K562 (cell line): ENCODE measurements around the gene ATP6V0C. TPM values are rescaled to one million over a fixed set of nuclear protein-coding genes. Genes with fewer than 3 reads are reported as not detected.

Experiments
- ATF2 ChIP-seq: sonication (generic); formaldehyde crosslinking; IDR thresholded peaks from 2 replicates; pipeline ENCODE4 v1.8.1; 2022; ENCODE audit warnings: missing genetic modification reagents
- CBFB ChIP-seq: sonication (generic); formaldehyde crosslinking; IDR thresholded peaks from 2 replicates; pipeline ENCODE4 v1.4.0; 2020; ENCODE audit warnings: mild to moderate bottlenecking, missing genetic modification reagents
- FOXJ2 ChIP-seq: fragments of 200-800 bp; sonication (Bioruptor generic); IDR thresholded peaks from 2 replicates; pipeline ENCODE4 v1.6.1; 2016; ENCODE audit warnings: missing genetic modification characterization, missing compliant biosample characterization
- HCFC1 ChIP-seq: IDR thresholded peaks from 2 replicates; pipeline ENCODE4 v1.6.1; 2012; ENCODE audit warnings: low read depth, low read length, improper control_type of control experiment
- PCBP2 ChIP-seq: fragments of 200-400 bp; formaldehyde crosslinking; IDR thresholded peaks from 2 replicates; pipeline ENCODE4 v1.6.1; 2018; ENCODE audit warnings: low read length, low read depth, mild to moderate bottlenecking, moderate library complexity; ENCODE audit not compliant: poor library complexity, severe bottlenecking
- PHB2 ChIP-seq: fragments of 450-650 bp; IDR thresholded peaks from 2 replicates; pipeline ENCODE4 v1.6.1; 2017; ENCODE audit warnings: low read depth
- POLR2A ChIP-seq: fragments of 450-650 bp; conservative IDR thresholded peaks from 2 replicates; pipeline ENCODE4 v1.6.1; 2016
- POLR2G ChIP-seq: fragments of 200-400 bp; formaldehyde crosslinking; IDR thresholded peaks from 2 replicates; pipeline ENCODE4 v1.6.1; 2017; ENCODE audit warnings: low read depth, mild to moderate bottlenecking, antibody characterized with exemption, low read length, moderate library complexity
- RAD21 ChIP-seq, 2 experiments: fragments of 250-450 bp in 1 of 2; fragments of 450-650 bp in 1 of 2; sonication (Bioruptor Pico) in 1 of 2; formaldehyde crosslinking in 1 of 2; IDR thresholded peaks in 1 of 2; conservative IDR thresholded peaks in 1 of 2; 2 replicates each; pipeline versions ENCODE4 v1.4.0 to v1.8.0; 2020 to 2022; ENCODE audit warnings: mild to moderate bottlenecking in 2 of 2, moderate library complexity in 1 of 2
- SMC3 ChIP-seq: conservative IDR thresholded peaks from 2 replicates; pipeline ENCODE4 v1.6.1; 2011; ENCODE audit warnings: low read depth, low read length, improper control_type of control experiment; ENCODE audit not compliant: insufficient read depth
- YY1 ChIP-seq, 3 experiments: IDR thresholded peaks; 2 replicates each; pipeline ENCODE4 v1.6.1; 2011; ENCODE audit warnings: low read length in 2 of 3, mild to moderate bottlenecking in 2 of 3, moderate library complexity in 2 of 3, borderline replicate concordance in 1 of 3, control low read depth in 1 of 3, low read depth in 1 of 3; ENCODE audit not compliant: insufficient read depth in 3 of 3, insufficient replicate concordance in 2 of 3, control insufficient read depth in 1 of 3, insufficient read length in 1 of 3; ENCODE audit errors: extremely low read depth in 1 of 3
- polyA plus RNA-seq, 8 experiments: library from polyadenylated mRNA; depleted of rRNA in 4 of 8; stranded (reverse) in 5 of 8; unstranded in 3 of 8; fragments of >200 nt; fragmentation: Nextera tagmentation in 2 of 8; fragmentation: Illumina TruSeq in 1 of 8; extraction: Ambion mirVana in 2 of 8; extraction: Trizol in 1 of 8; gene quantifications; 2 replicates each; pipeline versions ENCODE4 v1.2.1 to v1.2.3, GENCODE V29; 2011 to 2014; ENCODE audit warnings: inconsistent platforms in 1 of 8, missing spikeins in 1 of 8
- total RNA-seq, 7 experiments: library from RNA; depleted of rRNA in 6 of 7; stranded (reverse); fragments of >200 nt in 6 of 7; fragmentation: Illumina TruSeq in 2 of 7; extraction: Trizol in 2 of 7; gene quantifications; 2 replicates each; pipeline versions ENCODE4 v1.2.1 to v1.2.3, GENCODE V29; 2011 to 2021; ENCODE audit warnings: low replicate concordance in 1 of 7
- TF ChIP-seq, protein P1 (sequence below): IDR thresholded peaks from 2 replicates; pipeline ENCODE4 v1.6.1; 2011; ENCODE audit warnings: borderline replicate concordance, low read depth, mild to moderate bottlenecking, moderate library complexity, low read length; ENCODE audit not compliant: insufficient read depth, poor library complexity, severe bottlenecking

ATP6V0C gene
- total and polyA plus RNA-seq, 9 of the 15 experiments (the other 6 are each of a cell fraction or from before 2014, with no cell fraction given) = 2.9 to 228 (median 22.7) TPM

DNA sequence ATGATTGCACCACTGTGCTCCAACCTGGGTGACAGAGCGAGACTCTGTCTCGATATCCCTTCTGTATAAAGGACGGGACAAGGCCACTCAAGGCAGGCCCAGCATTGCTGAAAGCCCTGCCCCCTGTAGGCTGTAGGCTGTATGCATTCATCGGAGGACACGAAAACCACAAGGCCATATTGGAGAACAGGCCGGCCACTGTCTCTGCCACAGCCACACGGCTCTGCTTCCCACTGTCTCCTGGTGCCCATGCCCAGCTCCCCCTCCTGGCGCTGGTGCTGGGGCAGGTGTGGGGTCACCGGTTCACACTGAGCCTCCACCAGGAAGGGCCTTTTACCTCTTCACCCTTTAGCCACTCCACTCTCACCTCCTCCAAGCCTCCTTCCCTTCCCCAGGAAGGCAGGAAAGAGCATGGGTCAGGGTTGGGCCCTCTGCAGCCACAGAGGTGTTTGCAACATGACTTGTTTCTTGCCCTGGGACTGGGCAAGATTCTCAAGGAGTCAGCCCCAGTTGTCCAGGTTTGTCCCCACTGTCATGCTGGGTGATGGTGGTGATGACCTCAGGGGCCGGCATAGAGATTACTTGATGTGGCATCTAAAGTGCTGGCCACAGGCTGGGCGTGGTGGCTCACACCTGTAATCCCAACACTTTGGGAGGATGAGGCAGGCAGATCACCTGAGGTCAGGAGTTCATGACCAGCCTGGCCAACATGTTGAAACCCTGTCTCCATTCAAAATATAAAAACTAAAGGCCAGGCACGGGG lies 47.9 kb upstream of the ATP6V0C start (continued):
- no peak for TF ChIP-seq ATF2
- TF ChIP-seq, protein P1, sequence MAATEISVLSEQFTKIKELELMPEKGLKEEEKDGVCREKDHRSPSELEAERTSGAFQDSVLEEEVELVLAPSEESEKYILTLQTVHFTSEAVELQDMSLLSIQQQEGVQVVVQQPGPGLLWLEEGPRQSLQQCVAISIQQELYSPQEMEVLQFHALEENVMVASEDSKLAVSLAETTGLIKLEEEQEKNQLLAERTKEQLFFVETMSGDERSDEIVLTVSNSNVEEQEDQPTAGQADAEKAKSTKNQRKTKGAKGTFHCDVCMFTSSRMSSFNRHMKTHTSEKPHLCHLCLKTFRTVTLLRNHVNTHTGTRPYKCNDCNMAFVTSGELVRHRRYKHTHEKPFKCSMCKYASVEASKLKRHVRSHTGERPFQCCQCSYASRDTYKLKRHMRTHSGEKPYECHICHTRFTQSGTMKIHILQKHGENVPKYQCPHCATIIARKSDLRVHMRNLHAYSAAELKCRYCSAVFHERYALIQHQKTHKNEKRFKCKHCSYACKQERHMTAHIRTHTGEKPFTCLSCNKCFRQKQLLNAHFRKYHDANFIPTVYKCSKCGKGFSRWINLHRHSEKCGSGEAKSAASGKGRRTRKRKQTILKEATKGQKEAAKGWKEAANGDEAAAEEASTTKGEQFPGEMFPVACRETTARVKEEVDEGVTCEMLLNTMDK = peak; percentile 80
- peak in 1 of 2 experiments; percentile 30; a peak in 2 of 4 replicates for TF ChIP-seq RAD21 (CRISPR knock-in tag; conservative IDR thresholded peaks at IDR 0.05 in 1 of 2, IDR thresholded peaks at IDR 0.05 in 1 of 2)
- TF ChIP-seq CBFB (CRISPR knock-in tag) = peak; percentile 77; the same call in 1 of the 2 replicates
- peak; percentile 53 for TF ChIP-seq POLR2A
- peak; percentile 57 for TF ChIP-seq POLR2G
- TF ChIP-seq HCFC1 = 0 out of 2 replicates have a peak, but pooled peaks have one; percentile 14
- 0 out of 2 replicates have a peak, but pooled peaks have one; percentile 19 for TF ChIP-seq SMC3
- TF ChIP-seq YY1 (IDR thresholded peaks at IDR 0.05; ENCODE audit: borderline replicate concordance in 1 of 3, control insufficient read depth in 1 of 3, extremely low read depth in 1 of 3, insufficient read depth in 3 of 3, insufficient read length in 1 of 3, insufficient replicate concordance in 2 of 3, low read depth in 1 of 3, low read length in 2 of 3) = peak in 1 of 3 experiments; percentile 25
- no peak for TF ChIP-seq FOXJ2
- TF ChIP-seq PCBP2 = no peak
- no peak for TF ChIP-seq PHB2
